Naive thymus-derived CD4-positive, alpha-beta T cell (primary cell): ENCODE results near the gene SGMS1. TPM values are rescaled to one million over a fixed set of nuclear protein-coding genes. Genes with fewer than 3 reads are reported as not detected.
"Not testable (repeated sequence)": the region's sequence is repeated elsewhere in the genome, so short reads cannot be mapped to it uniquely, and the experiment has no call there.

Experiments
- ATAC-seq: fragments of 150-1000 bp; cut with Tn5 transposase; 2 replicates; pipeline ENCODE4 v1.10.0; 2021; ENCODE audit warnings: mild to moderate bottlenecking, moderate library complexity
- CTCF ChIA-PET: fragments of 350-600 bp; sonication (Branson Sonifier 250); formaldehyde crosslinking; loops from one replicate; lab custom pipeline; 2021; ENCODE audit warnings: antibody characterized with exemption; lab: Charles Lee
- POLR2A ChIA-PET: fragments of 350-600 bp; sonication (Branson Sonifier 250); formaldehyde crosslinking; loops from one replicate; lab custom pipeline; 2021; ENCODE audit warnings: antibody characterized with exemption, inconsistent platforms; lab: Charles Lee
- DNase-seq, 9 donors: peaks; one replicate each; pipeline versions ENCODE4 v3.0.0 to v3.0.0-alpha.2; 2020 to 2022; ENCODE audit warnings: mixed read lengths in 1 of 9
- H3K27ac ChIP-seq: one replicate; pipeline ENCODE4 v1.7.0; 2013; ENCODE audit warnings: mild to moderate bottlenecking, low read depth, low read length, moderate library complexity
- H3K27me3 ChIP-seq, 2 donors: one replicate each; pipeline ENCODE4 v1.7.0; 2013; ENCODE audit warnings: low read length in 2 of 2, mild to moderate bottlenecking in 2 of 2, moderate library complexity in 2 of 2; ENCODE audit not compliant: control insufficient read depth in 2 of 2, insufficient read depth in 2 of 2
- H3K36me3 ChIP-seq, 3 experiments: 1 replicate in 2 of 3; 2 replicates in 1 of 3; pipeline ENCODE4 v1.7.0; 2013; ENCODE audit warnings: low read length in 3 of 3, mild to moderate bottlenecking in 3 of 3, moderate library complexity in 1 of 3; ENCODE audit not compliant: insufficient read depth in 3 of 3, control insufficient read depth in 2 of 3
- H3K4me1 ChIP-seq, 2 donors: one replicate each; pipeline ENCODE4 v1.7.0; 2013; ENCODE audit warnings: low read length in 2 of 2, mild to moderate bottlenecking in 2 of 2, moderate library complexity in 1 of 2; ENCODE audit not compliant: control insufficient read depth in 2 of 2, insufficient read depth in 2 of 2
- H3K4me3 ChIP-seq: 2 replicates; pipeline ENCODE4 v1.7.0; 2013; ENCODE audit warnings: mild to moderate bottlenecking, low read length
- H3K9me3 ChIP-seq, 3 experiments: 1 replicate in 2 of 3; 2 replicates in 1 of 3; pipeline ENCODE4 v1.7.0; 2013; ENCODE audit warnings: low read length in 3 of 3; ENCODE audit not compliant: control insufficient read depth in 2 of 3
- H3K27ac Mint-ChIP-seq, 9 donors: one replicate each; pipeline ENCODE4 v1.8.0; 2020 to 2022; ENCODE audit warnings: mixed read lengths in 9 of 9, mild to moderate bottlenecking in 8 of 9, moderate library complexity in 5 of 9, inconsistent platforms in 2 of 9
- H3K27me3 Mint-ChIP-seq, 5 donors: one replicate each; pipeline ENCODE4 v1.8.0; 2021 to 2022; ENCODE audit warnings: mixed read lengths in 5 of 5, mild to moderate bottlenecking in 1 of 5
- H3K36me3 Mint-ChIP-seq, 5 donors: one replicate each; pipeline ENCODE4 v1.8.0; 2020 to 2022; ENCODE audit warnings: mixed read lengths in 5 of 5, mild to moderate bottlenecking in 3 of 5, inconsistent platforms in 1 of 5
- H3K4me1 Mint-ChIP-seq, 7 donors: one replicate each; pipeline ENCODE4 v1.8.0; 2020 to 2022; ENCODE audit warnings: mixed read lengths in 7 of 7, mild to moderate bottlenecking in 3 of 7, inconsistent platforms in 1 of 7
- H3K4me3 Mint-ChIP-seq, 10 donors: one replicate each; pipeline ENCODE4 v1.8.0; 2020 to 2022; ENCODE audit warnings: mild to moderate bottlenecking in 10 of 10, mixed read lengths in 10 of 10, moderate library complexity in 6 of 10, inconsistent platforms in 2 of 10
- H3K9me3 Mint-ChIP-seq, 11 donors: one replicate each; pipeline ENCODE4 v1.8.0; 2020 to 2022; ENCODE audit warnings: mixed read lengths in 11 of 11, mild to moderate bottlenecking in 4 of 11, inconsistent platforms in 1 of 11, moderate library complexity in 1 of 11
- intact Hi-C, 2 donors: fragments of 100-400 bp; cut with micrococcal nuclease; formaldehyde crosslinking; loops; one replicate each; pipeline ENCODE4 v1.15.1; 2023
- polyA plus RNA-seq, 2 donors: library from polyadenylated mRNA; unstranded; fragments of 300-500 nt; fragmentation: Illumina TruSeq; gene quantifications; one replicate each; pipeline ENCODE4 v1.2.3, GENCODE V29; 2021
- total RNA-seq, 6 experiments: library from RNA in 5 of 6; stranded (reverse) in 5 of 6; gene quantifications; 1 replicate in 5 of 6; 2 replicates in 1 of 6; pipeline ENCODE4 v1.2.3 and lab custom pipeline; 2021 to 2026

Gene SGMS1
- total and polyA plus RNA-seq, 7 experiments from 2014 or later, result 11.5 to 45.7 (median 29.4) TPM

DNA sequence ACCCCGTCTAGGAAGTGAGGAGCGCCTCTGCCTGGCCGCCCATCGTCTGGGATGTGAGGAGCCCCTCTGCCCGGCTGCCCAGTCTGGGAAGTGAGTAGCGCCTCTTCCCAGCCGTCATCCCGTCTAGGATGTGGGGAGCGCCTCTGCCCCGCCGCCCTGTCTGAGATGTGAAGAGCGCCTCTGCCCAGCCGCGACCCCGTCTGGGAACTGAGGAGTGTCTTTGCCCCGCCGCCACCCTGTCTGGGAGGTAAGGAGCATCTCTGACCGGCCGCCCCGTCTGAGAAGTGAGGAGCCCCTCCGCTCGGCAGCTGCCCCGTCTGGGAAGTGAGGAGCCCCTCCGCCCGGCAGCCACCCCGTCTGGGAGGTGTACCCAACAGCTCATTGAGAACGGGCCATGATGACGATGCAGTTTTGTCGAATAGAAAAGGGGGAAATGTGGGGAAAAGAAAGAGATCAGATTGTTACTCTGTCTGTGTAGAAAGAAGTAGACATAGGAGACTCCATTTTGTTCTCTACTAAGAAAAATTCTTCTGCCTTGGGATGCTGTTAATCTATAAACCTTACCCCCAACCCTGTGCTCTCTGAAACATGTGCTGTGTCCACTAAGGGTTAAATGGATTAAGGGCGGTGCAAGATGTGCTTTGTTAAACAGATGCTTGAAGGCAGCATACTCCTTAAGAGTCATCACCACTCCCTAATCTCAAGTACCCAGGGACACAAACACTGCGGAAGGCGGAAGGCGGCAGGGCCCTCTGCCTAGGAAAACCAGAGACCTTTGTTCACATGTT is 267.9 kb downstream of the SGMS1 start:
- DNase-seq, intact Hi-C loops, H3K9me3 ChIP-seq, H3K4me1 Mint-ChIP-seq, H3K4me1 ChIP-seq, ATAC-seq, H3K36me3 ChIP-seq, H3K27ac ChIP-seq, CTCF ChIA-PET, H3K27me3 ChIP-seq, POLR2A ChIA-PET, H3K4me3 Mint-ChIP-seq, H3K27ac Mint-ChIP-seq, H3K4me3 ChIP-seq, H3K27me3 Mint-ChIP-seq: not testable (repeated sequence)
- Mint-ChIP-seq H3K9me3 (peaks cover 0 to 19% (median 5%) of the 10 kb centered on the region in 11 donors), H3K36me3 (peaks cover 7 to 40% (median 23%) of the 10 kb centered on the region in 5 donors)

DNA sequence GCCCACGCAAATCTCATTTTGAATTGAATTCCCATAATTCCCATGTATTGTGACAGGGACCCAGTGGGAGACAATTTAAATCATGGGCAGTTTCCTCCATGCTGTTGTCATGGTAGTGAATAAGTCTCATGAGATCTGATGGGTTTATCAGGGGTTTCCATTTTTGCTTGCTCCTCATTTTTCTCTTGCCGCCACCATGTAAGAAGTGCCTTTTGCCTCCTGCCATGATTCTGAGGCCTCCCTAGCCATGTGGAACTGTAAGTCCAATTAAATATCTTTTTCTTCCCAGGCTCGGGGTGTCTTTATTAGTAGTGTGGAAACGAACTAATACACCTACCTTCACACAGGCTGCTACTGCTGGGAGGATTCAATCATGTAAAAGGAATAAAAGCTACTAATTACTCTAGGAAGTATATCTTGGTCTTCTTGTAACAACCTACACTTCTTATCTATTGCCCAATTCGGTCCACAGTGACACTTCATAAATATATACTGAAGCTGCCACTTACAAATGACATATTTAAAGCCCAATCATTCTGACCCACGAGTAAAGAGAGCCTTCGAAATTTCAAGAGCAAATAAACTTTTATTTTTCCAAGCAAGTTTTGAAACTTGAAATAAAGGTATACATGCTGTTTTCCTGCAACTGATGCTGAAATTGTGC is 272.1 kb downstream of the SGMS1 start:
- peaks cover 7 to 33% (median 13%) of the 10 kb centered on the region in 11 donors for H3K9me3 Mint-ChIP-seq
- Histone ChIP-seq H3K9me3 (peaks cover 0 to 3% (median 0%) of the 10 kb centered on the region in 3 experiments), H3K27me3 (no peaks in the 10 kb centered on the region), H3K36me3 (peaks cover 0 to 3% (median 0%) of the 10 kb centered on the region in 3 experiments), H3K4me1 (no peaks in the 10 kb centered on the region), H3K4me3 (no peak overlapping the region), H3K27ac (no peak overlapping the region)
- intact Hi-C loops, result no loop called here
- H3K36me3 Mint-ChIP-seq, result peaks cover 19 to 56% (median 35%) of the 10 kb centered on the region in 5 donors
- H3K4me1 Mint-ChIP-seq, result peaks cover 4 to 27% (median 18%) of the 10 kb centered on the region in 7 donors
- ChIA-PET CTCF (no interaction called here), POLR2A (no interaction called here)
- DNase-seq, result no peak
- no peak overlapping the region for H3K27ac Mint-ChIP-seq
- no peak for ATAC-seq
- peak overlapping the region in 1 of 10 donors; percentile 22 for H3K4me3 Mint-ChIP-seq
- no peaks in the 10 kb centered on the region for H3K27me3 Mint-ChIP-seq

DNA sequence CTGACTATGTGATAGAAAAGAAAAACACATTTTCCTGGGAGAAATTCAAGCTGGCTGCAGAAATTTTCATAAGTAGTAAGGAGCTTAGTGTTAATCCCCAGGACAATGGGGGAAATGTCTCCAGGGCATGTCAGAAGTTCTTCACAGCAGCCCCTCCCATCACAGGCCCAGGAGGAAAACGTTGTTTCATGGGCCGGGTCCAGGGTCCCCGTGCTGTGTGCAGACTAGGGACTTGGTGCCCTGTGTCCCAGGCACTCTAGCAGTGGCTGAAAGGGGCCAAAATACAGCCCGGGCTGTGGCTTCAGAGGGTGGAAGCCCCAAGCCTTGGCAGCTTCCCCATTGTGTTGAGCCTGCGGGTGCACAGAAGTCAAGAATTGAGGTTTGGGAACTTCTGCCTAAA is 273.4 kb downstream of the SGMS1 start:
- no peak for DNase-seq
- Histone ChIP-seq H3K9me3 (peaks cover 0 to 3% (median 0%) of the 10 kb centered on the region in 3 experiments), H3K36me3 (peaks cover 0 to 3% (median 0%) of the 10 kb centered on the region in 3 experiments), H3K4me1 (no peaks in the 10 kb centered on the region), H3K4me3 (no peak overlapping the region), H3K27me3 (no peaks in the 10 kb centered on the region), H3K27ac (no peak overlapping the region)
- intact Hi-C loops, result no loop called here
- H3K4me1 Mint-ChIP-seq, result peaks cover 4 to 27% (median 18%) of the 10 kb centered on the region in 7 donors
- H3K4me3 Mint-ChIP-seq, result peak overlapping the region in 1 of 10 donors; percentile 23
- POLR2A ChIA-PET, result no interaction called here
- H3K27me3 Mint-ChIP-seq, result no peaks in the 10 kb centered on the region
- CTCF ChIA-PET, result no interaction called here
- H3K36me3 Mint-ChIP-seq, result peaks cover 19 to 52% (median 32%) of the 10 kb centered on the region in 5 donors
- H3K9me3 Mint-ChIP-seq, result peaks cover 6 to 33% (median 13%) of the 10 kb centered on the region in 11 donors
- no peak overlapping the region for H3K27ac Mint-ChIP-seq
- ATAC-seq, result no peak

DNA sequence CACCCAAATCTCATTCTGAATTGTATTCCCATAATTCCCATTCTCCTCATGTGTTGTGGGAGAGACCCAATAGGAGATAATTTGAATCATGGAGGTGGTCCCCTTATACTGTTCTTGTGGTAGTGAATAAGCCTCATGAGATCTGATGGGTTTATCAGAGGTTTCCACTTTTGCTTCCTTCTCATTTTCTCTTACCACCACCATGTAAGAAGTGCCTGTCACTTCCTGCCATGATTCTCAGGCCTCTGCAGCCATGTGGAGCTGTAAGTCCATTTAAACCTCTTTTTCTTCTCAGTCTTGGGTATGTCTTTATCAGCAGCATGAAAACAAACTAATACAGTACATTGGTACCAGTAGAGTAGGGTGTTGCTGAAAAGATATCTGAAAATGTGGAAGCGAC is 274.2 kb downstream of the SGMS1 start:
- ChIA-PET CTCF (interaction anchor here (0.5 kb wide), 1 partner anchor 105 kb away, joined by 4 read pairs; no protein-coding TSS in a partner anchor), POLR2A (no interaction called here)
- Mint-ChIP-seq H3K9me3 (peaks cover 4 to 29% (median 11%) of the 10 kb centered on the region in 11 donors), H3K27ac (no peak overlapping the region), H3K4me3 (no peak overlapping the region), H3K36me3 (peaks cover 19 to 49% (median 30%) of the 10 kb centered on the region in 5 donors), H3K4me1 (peaks cover 4 to 27% (median 18%) of the 10 kb centered on the region in 7 donors), H3K27me3 (no peaks in the 10 kb centered on the region)
- Histone ChIP-seq H3K27ac (no peak overlapping the region), H3K9me3 (peaks cover 0 to 3% (median 0%) of the 10 kb centered on the region in 3 experiments), H3K27me3 (no peaks in the 10 kb centered on the region), H3K4me3 (no peak overlapping the region), H3K36me3 (peaks cover 0 to 3% (median 0%) of the 10 kb centered on the region in 3 experiments), H3K4me1 (no peaks in the 10 kb centered on the region)
- intact Hi-C loops, result no loop called here
- ATAC-seq (no peak), DNase-seq (no peak)

DNA sequence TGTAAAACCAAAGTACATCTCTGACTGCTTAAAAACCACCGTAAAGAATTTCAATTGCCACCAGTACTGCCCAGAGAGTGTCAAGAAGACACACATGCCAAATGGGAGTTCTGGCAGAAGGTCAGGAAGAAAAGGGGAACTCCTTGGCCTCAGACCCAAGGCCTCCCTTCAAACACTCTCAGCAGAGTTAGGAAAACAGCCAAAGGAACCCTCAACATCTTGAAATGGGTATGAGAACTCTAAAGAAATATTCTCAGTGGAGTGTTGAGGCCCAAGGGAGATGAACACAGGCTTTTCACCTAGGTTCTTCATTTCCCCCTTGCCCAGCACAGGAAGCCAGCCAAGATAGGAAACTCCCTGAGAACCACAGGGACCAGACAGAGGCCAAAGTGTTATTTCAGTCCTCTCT is 276.4 kb downstream of the SGMS1 start:
- peaks cover 0 to 3% (median 0%) of the 10 kb centered on the region in 3 experiments for H3K9me3 ChIP-seq
- intact Hi-C loops, result no loop called here
- ATAC-seq (peak; percentile 18), DNase-seq (no peak)
- no peaks in the 10 kb centered on the region for H3K27me3 ChIP-seq
- ChIA-PET CTCF (no interaction called here), POLR2A (no interaction called here)
- H3K27ac ChIP-seq, result no peak overlapping the region
- no peaks in the 10 kb centered on the region for H3K4me1 ChIP-seq
- peak overlapping the region in 1 of 10 donors; percentile 21 for H3K4me3 Mint-ChIP-seq
- peak overlapping the region in 1 of 9 donors; percentile 35 for H3K27ac Mint-ChIP-seq
- H3K4me1 Mint-ChIP-seq, result peaks cover 4 to 27% (median 18%) of the 10 kb centered on the region in 7 donors
- no peak overlapping the region for H3K4me3 ChIP-seq
- H3K27me3 Mint-ChIP-seq, result no peaks in the 10 kb centered on the region
- H3K36me3 Mint-ChIP-seq, result peaks cover 24 to 62% (median 45%) of the 10 kb centered on the region in 5 donors
- peaks cover 0 to 18% (median 5%) of the 10 kb centered on the region in 3 experiments for H3K36me3 ChIP-seq
- peaks cover 4 to 26% (median 10%) of the 10 kb centered on the region in 11 donors for H3K9me3 Mint-ChIP-seq

DNA sequence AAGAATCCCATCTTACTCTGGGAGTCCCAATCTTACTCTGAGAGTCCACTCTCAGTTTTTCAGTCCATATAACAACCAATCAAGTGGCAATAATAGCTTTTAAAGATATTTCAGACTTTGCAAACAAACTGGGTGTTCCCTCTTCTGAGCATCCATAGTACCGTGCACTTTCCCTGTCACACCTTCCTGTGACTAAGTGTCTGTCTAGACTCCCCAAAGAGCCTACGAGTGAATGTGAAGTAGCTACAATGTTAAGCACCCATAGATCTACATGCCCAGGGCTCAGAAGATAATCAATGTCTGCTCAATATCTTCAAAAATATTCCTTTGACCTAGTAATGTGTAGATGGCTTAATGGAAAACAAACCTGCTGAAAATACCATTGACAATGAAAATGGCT is 276.8 kb downstream of the SGMS1 start:
- intact Hi-C loops, result no loop called here
- H3K36me3 Mint-ChIP-seq, result peaks cover 24 to 62% (median 45%) of the 10 kb centered on the region in 5 donors
- H3K9me3 ChIP-seq, result peaks cover 0 to 3% (median 0%) of the 10 kb centered on the region in 3 experiments

More for the DNA sequence above, 276.8 kb downstream of the SGMS1 start:
- no peak overlapping the region for H3K4me3 Mint-ChIP-seq
- Histone ChIP-seq H3K27ac (no peak overlapping the region), H3K27me3 (no peaks in the 10 kb centered on the region), H3K36me3 (peaks cover 0 to 18% (median 5%) of the 10 kb centered on the region in 3 experiments), H3K4me3 (no peak overlapping the region), H3K4me1 (no peaks in the 10 kb centered on the region)
- ATAC-seq (no peak), DNase-seq (no peak)
- no peaks in the 10 kb centered on the region for H3K27me3 Mint-ChIP-seq
- POLR2A ChIA-PET, result no interaction called here
- no peak overlapping the region for H3K27ac Mint-ChIP-seq
- peaks cover 4 to 26% (median 10%) of the 10 kb centered on the region in 11 donors for H3K9me3 Mint-ChIP-seq
- CTCF ChIA-PET, result no interaction called here
- H3K4me1 Mint-ChIP-seq, result peaks cover 4 to 27% (median 18%) of the 10 kb centered on the region in 7 donors
